Endothelial cell of umbilical vein (primary cell): Measurements from ENCODE around the gene LMLN. TPM values are rescaled to one million over a fixed set of nuclear protein-coding genes. Genes with fewer than 3 reads are reported as not detected.

Experiments used
- BruUV-seq: library from RNA; stranded (reverse); fragments of 400-500 nt; replicated peaks from 2 replicates; lab custom pipeline; 2021; lab: Mats Ljungman, UMichigan
- CTCF ChIA-PET: fragments of 300-600, 350-600 bp; sonication (Branson Sonifier 250); formaldehyde crosslinking; loops from one replicate; lab custom pipeline; 2021; ENCODE audit warnings: antibody characterized with exemption, inconsistent platforms; lab: Charles Lee
- POLR2A ChIA-PET: fragments of 300-600, 350-600 bp; sonication (Branson Sonifier 250); formaldehyde crosslinking; loops from one replicate; lab custom pipeline; 2021; ENCODE audit warnings: antibody characterized with exemption, inconsistent platforms; lab: Charles Lee
- DNase-seq: peaks from one replicate; pipeline ENCODE4 v3.0.0-alpha.2; 2011; ENCODE audit warnings: low read depth, low spot score
- FAIRE-seq: peaks from 2 replicates; lab custom pipeline; 2011; peaks lifted over from hg19 to GRCh38; lab: Jason Lieb, UNC
- H2AFZ ChIP-seq: 2 replicates; pipeline ENCODE4 v1.6.0; 2012; ENCODE audit warnings: low read depth, low read length, control low read depth, inconsistent platforms
- H3K27ac ChIP-seq: 2 replicates; pipeline ENCODE4 v1.5.1; 2011; ENCODE audit warnings: low read depth, mild to moderate bottlenecking, control low read depth, low read length, moderate library complexity; ENCODE audit not compliant: insufficient read depth
- H3K27me3 ChIP-seq, 2 experiments: 2 replicates each; pipeline versions ENCODE4 v1.6.0 to v1.6.1; 2011; ENCODE audit warnings: low read length in 2 of 2, mixed read lengths in 1 of 2; ENCODE audit not compliant: control insufficient read depth in 2 of 2, insufficient read depth in 2 of 2
- H3K36me3 ChIP-seq, 2 experiments: 2 replicates in 1 of 2; 3 replicates in 1 of 2; pipeline ENCODE4 v1.5.1; 2011; ENCODE audit warnings: low read length in 2 of 2, mild to moderate bottlenecking in 1 of 2, moderate library complexity in 1 of 2; ENCODE audit not compliant: control insufficient read depth in 2 of 2, insufficient read depth in 2 of 2; ENCODE audit errors: extremely low read depth in 1 of 2
- H3K4me1 ChIP-seq: 3 replicates; pipeline ENCODE4 v1.5.1; 2011; ENCODE audit warnings: mild to moderate bottlenecking, low read length; ENCODE audit not compliant: control insufficient read depth, insufficient read depth; ENCODE audit errors: extremely low read depth
- H3K4me2 ChIP-seq: 2 replicates; pipeline ENCODE4 v1.6.1; 2011; ENCODE audit warnings: low read length, control low read depth, mixed read lengths; ENCODE audit not compliant: insufficient read depth
- H3K4me3 ChIP-seq, 3 experiments: fragments of 200-600 bp in 1 of 3; sonication (generic), shearing (Covaris generic) in 1 of 3; replicated peaks in 1 of 3; 2 replicates each; pipeline ENCODE4 v1.5.1; 2011 to 2016; ENCODE audit warnings: control low read depth in 3 of 3, low read length in 3 of 3, mild to moderate bottlenecking in 2 of 3, inconsistent platforms in 1 of 3, low read depth in 1 of 3, moderate library complexity in 1 of 3; ENCODE audit not compliant: insufficient read depth in 1 of 3
- H3K79me2 ChIP-seq: 2 replicates; pipeline ENCODE4 v1.6.0; 2012; ENCODE audit warnings: low read length, inconsistent platforms; ENCODE audit not compliant: control insufficient read depth, insufficient read depth
- H3K9ac ChIP-seq: replicated peaks from 2 replicates; pipeline ENCODE3; 2011; ENCODE audit warnings: low read length, control low read depth; ENCODE audit not compliant: insufficient read depth; ENCODE audit errors: extremely low read depth
- H3K9me1 ChIP-seq: replicated peaks from 3 replicates; pipeline ENCODE4 v1.6.0; 2011; ENCODE audit warnings: mild to moderate bottlenecking, low read length; ENCODE audit not compliant: control insufficient read depth, insufficient read depth; ENCODE audit errors: extremely low read depth
- H3K9me3 ChIP-seq: replicated peaks from 2 replicates; pipeline ENCODE4 v1.5.1; 2012; ENCODE audit warnings: low read length, inconsistent platforms; ENCODE audit not compliant: control insufficient read depth, insufficient read depth
- H4K20me1 ChIP-seq: replicated peaks from 2 replicates; pipeline ENCODE3; 2011; ENCODE audit warnings: mild to moderate bottlenecking, low read length; ENCODE audit not compliant: control insufficient read depth, insufficient read depth; ENCODE audit errors: extremely low read depth
- CTCF ChIP-seq, 2 donors: IDR thresholded peaks; 1 replicate in 1 of 2; 2 replicates in 1 of 2; pipeline ENCODE4 v1.5.1; 2011; ENCODE audit warnings: low read length in 2 of 2, mild to moderate bottlenecking in 2 of 2, moderate library complexity in 2 of 2, control low read depth in 1 of 2, inconsistent platforms in 1 of 2, low read depth in 1 of 2; ENCODE audit not compliant: insufficient read depth in 1 of 2; ENCODE audit errors: extremely low read depth in 1 of 2
- EZH2 ChIP-seq: IDR thresholded peaks from 2 replicates; pipeline ENCODE4 v1.6.1; 2012; ENCODE audit warnings: borderline replicate concordance, low read depth, mild to moderate bottlenecking, moderate library complexity, low read length, inconsistent platforms; ENCODE audit not compliant: severe bottlenecking
- FOS ChIP-seq: IDR thresholded peaks from 2 replicates; pipeline ENCODE4 v1.6.1; 2011; ENCODE audit warnings: mild to moderate bottlenecking, low read length, moderate library complexity, borderline replicate concordance; ENCODE audit not compliant: insufficient read depth
- GATA2 ChIP-seq: IDR thresholded peaks from 2 replicates; pipeline ENCODE4 v1.7.0; 2011; ENCODE audit warnings: low read depth, mild to moderate bottlenecking, moderate library complexity, mixed read lengths, low read length; ENCODE audit not compliant: insufficient read length, insufficient read depth
- JUN ChIP-seq: IDR thresholded peaks from 2 replicates; pipeline ENCODE4 v1.6.1; 2011; ENCODE audit warnings: borderline replicate concordance, low read depth; ENCODE audit not compliant: insufficient read length, insufficient read depth
- MAX ChIP-seq: IDR thresholded peaks from 2 replicates; pipeline ENCODE4 v1.6.1; 2011; ENCODE audit not compliant: insufficient read depth, insufficient read length
- MYC ChIP-seq: IDR thresholded peaks from one replicate; pipeline ENCODE4 v1.6.1; 2011; ENCODE audit warnings: mild to moderate bottlenecking, low read depth, low read length
- POLR2A ChIP-seq: IDR thresholded peaks from 2 replicates; pipeline ENCODE4 v1.6.1; 2012; ENCODE audit warnings: low read depth, mild to moderate bottlenecking, control low read depth, low read length
- POLR2AphosphoS5 ChIP-seq: IDR thresholded peaks from 2 replicates; pipeline ENCODE4 v1.6.1; 2012; ENCODE audit warnings: low read depth, mild to moderate bottlenecking, control low read depth, low read length, moderate library complexity; ENCODE audit not compliant: insufficient read depth
- dilution Hi-C: fragments of 300-500 bp; cut with MboI; formaldehyde crosslinking; loops from one replicate; pipeline ENCODE4 v1.15.0; 2019; ENCODE audit warnings: low sequenced_read_pairs; ENCODE audit not compliant: extremely low pct_ligation_motif_present
- intact Hi-C: fragments of 100-400 bp; cut with micrococcal nuclease; formaldehyde crosslinking; loops from one replicate; pipeline ENCODE4 v1.10.0; 2022
- polyA plus RNA-seq, 4 experiments: library from polyadenylated mRNA; depleted of rRNA in 3 of 4; stranded (reverse) in 3 of 4; unstranded in 1 of 4; fragments of >200 nt; gene quantifications; 2 replicates each; pipeline versions ENCODE4 v1.2.1 to v1.2.3, GENCODE V29; 2011 to 2012; ENCODE audit warnings: missing spikeins in 1 of 4
- total RNA-seq: library from RNA; stranded (reverse); gene quantifications from 2 replicates; pipeline ENCODE4 v1.2.3, GENCODE V29; 2021

Gene LMLN
- total and polyA plus RNA-seq, 2 donors (not counting 3 experiments of a cell fraction or from before 2014, with no cell fraction given): 4.8 to 6.5 TPM

GRCh38 chr3:197994736-197995135 lies 34.7 kb downstream of the LMLN start:
- dilution Hi-C loops: no loop called here
- no peak overlapping the region for H3K4me2 ChIP-seq
- no peaks in the 10 kb centered on the region for H3K9me1 ChIP-seq
- ChIA-PET POLR2A (no interaction called here), CTCF (no interaction called here)
- no peaks in the 10 kb centered on the region for H3K4me1 ChIP-seq
- no peaks in the 10 kb centered on the region for H3K9me3 ChIP-seq
- H3K27ac ChIP-seq: no peak overlapping the region
- no TSS peak for BruUV-seq
- DNase-seq: no peak
- FAIRE-seq: no peak
- H3K4me3 ChIP-seq: no peak overlapping the region
- H3K9ac ChIP-seq: no peak overlapping the region
- no peaks in the 10 kb centered on the region for H4K20me1 ChIP-seq
- H3K79me2 ChIP-seq: no peaks in the 10 kb centered on the region
- TF ChIP-seq POLR2A (no peak), MAX (no peak), GATA2 (no peak), FOS (no peak), JUN (no peak), EZH2 (no peak), CTCF (IDR thresholded peaks at IDR 0.05; ENCODE audit: extremely low read depth in 1 of 2, insufficient read depth in 1 of 2, low read depth in 1 of 2, low read length in 2 of 2) (no peak), MYC (no peak), POLR2AphosphoS5 (no peak)
- intact Hi-C loops: no loop called here
- H3K27me3 ChIP-seq: no peaks in the 10 kb centered on the region
- no peaks in the 10 kb centered on the region for H3K36me3 ChIP-seq
- H2AFZ ChIP-seq: no peak overlapping the region
